ENCODE measurements around the gene DCAF10.

DNA sequence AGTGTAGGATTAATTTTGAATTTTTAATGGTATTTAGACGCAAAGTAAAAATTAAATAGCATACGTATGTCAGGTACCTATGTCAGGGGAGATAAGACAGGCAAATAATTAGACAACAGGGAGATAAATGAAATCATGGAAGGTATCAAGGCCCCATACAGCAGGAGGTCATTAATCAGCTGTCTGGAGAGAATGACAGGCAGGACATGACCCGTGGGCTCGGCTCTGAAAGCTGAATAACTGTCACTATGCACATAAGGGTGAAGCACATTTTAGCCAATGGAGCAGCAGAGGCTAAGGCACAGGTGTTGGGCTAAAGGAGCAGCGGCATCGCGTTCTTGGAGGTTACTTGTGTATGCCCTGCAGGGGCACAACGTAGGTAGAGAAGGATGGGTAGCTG lies 91.5 kb downstream of the DCAF10 start:
- TF ChIP-seq, protein P1, sequence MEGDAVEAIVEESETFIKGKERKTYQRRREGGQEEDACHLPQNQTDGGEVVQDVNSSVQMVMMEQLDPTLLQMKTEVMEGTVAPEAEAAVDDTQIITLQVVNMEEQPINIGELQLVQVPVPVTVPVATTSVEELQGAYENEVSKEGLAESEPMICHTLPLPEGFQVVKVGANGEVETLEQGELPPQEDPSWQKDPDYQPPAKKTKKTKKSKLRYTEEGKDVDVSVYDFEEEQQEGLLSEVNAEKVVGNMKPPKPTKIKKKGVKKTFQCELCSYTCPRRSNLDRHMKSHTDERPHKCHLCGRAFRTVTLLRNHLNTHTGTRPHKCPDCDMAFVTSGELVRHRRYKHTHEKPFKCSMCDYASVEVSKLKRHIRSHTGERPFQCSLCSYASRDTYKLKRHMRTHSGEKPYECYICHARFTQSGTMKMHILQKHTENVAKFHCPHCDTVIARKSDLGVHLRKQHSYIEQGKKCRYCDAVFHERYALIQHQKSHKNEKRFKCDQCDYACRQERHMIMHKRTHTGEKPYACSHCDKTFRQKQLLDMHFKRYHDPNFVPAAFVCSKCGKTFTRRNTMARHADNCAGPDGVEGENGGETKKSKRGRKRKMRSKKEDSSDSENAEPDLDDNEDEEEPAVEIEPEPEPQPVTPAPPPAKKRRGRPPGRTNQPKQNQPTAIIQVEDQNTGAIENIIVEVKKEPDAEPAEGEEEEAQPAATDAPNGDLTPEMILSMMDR (conservative IDR thresholded peaks at IDR 0.05; ENCODE audit: low read depth, low read length), result no peak
- TF ChIP-seq EZH2 (IDR thresholded peaks at IDR 0.05; ENCODE audit: low read length, unreplicated experiment), result no peak
- no peak for TF ChIP-seq EZH2phosphoT487 (IDR thresholded peaks at IDR 0.05; ENCODE audit: borderline replicate concordance, low read length)
